HFF-Myc (cell line): ENCODE measurements around the gene PGAP6.

ENCODE experiments used
- DNase-seq: peaks from one replicate; pipeline ENCODE4 v3.0.0-alpha.2; 2011; ENCODE audit warnings: low read depth; ENCODE audit errors: extremely low read depth
- H3K4me3 ChIP-seq: replicated peaks from 2 replicates; pipeline ENCODE4 v1.5.1; 2011; ENCODE audit warnings: low read depth, mild to moderate bottlenecking, control low read depth, low read length
- TF ChIP-seq, protein P1 (sequence below): IDR thresholded peaks from 2 replicates; pipeline ENCODE4 v1.5.1; 2012; ENCODE audit warnings: mild to moderate bottlenecking, low read depth, low read length, control low read depth; ENCODE audit errors: missing control alignments

PGAP6 gene

DNA sequence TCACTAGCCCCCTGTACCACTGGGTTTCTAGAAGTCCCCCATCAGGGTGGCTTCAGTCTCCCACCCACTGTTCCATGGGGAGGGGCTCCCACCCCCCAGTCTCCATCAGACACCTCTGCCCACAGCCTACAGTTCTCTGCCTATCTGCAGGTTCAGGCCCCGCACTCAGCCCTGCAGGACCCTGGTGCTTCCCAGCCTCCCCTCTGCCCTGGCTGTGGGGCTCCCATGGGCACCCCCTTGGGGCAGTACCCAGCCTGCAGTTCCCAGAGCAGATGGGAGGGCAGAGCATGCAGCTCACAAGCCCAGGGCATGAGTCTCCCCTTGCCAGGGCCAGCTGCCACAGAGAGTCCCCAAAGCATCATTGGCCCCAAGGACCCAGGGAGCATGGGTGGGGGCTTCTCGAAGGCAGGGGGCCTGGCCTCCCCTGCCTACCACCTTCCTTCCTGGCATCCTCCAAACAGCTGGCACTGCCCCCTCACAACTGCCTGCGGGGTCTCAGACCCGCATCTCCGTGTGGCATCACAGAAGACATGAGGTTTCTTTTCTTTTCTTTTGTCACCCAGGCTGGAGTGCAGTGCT is 8.7 kb downstream of the PGAP6 start:
- no peak for DNase-seq
- H3K4me3 ChIP-seq, result no peak overlapping the region
- TF ChIP-seq, protein P1, sequence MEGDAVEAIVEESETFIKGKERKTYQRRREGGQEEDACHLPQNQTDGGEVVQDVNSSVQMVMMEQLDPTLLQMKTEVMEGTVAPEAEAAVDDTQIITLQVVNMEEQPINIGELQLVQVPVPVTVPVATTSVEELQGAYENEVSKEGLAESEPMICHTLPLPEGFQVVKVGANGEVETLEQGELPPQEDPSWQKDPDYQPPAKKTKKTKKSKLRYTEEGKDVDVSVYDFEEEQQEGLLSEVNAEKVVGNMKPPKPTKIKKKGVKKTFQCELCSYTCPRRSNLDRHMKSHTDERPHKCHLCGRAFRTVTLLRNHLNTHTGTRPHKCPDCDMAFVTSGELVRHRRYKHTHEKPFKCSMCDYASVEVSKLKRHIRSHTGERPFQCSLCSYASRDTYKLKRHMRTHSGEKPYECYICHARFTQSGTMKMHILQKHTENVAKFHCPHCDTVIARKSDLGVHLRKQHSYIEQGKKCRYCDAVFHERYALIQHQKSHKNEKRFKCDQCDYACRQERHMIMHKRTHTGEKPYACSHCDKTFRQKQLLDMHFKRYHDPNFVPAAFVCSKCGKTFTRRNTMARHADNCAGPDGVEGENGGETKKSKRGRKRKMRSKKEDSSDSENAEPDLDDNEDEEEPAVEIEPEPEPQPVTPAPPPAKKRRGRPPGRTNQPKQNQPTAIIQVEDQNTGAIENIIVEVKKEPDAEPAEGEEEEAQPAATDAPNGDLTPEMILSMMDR, result no peak

DNA sequence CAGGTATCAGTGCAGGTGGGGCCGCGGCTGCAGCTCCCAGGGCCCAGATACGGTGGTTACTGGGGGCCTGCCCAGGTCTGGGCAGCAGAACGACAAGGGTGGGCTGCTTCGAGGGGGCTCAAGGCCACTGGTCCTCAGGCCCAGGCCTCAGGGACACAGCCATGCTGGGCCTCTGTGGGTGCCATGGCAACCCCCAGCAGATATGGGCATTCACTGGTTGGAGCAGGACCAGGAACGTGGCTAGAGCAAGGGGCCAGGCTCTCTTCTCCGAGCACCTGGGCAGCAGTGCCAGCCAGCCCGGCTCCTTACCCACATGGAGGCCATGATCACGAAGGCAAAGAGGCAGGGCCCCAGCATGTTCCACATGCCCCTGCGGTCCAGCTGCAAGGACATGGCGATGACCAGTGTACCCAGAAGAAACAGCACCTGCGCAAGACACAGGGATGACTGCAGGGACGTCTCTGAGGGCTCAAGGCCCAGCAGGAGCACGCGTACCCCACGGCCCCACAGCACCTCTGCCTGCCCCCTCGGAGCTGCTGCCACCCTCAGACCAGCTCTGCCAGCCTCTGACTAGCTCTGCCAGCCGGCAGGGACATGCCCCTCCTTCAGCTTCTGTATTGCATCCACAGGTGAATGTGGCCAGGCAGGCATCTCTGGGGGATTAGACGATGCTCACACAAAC is 9.3 kb downstream of the PGAP6 start:
- TF ChIP-seq, protein P1, result no peak

DNA sequence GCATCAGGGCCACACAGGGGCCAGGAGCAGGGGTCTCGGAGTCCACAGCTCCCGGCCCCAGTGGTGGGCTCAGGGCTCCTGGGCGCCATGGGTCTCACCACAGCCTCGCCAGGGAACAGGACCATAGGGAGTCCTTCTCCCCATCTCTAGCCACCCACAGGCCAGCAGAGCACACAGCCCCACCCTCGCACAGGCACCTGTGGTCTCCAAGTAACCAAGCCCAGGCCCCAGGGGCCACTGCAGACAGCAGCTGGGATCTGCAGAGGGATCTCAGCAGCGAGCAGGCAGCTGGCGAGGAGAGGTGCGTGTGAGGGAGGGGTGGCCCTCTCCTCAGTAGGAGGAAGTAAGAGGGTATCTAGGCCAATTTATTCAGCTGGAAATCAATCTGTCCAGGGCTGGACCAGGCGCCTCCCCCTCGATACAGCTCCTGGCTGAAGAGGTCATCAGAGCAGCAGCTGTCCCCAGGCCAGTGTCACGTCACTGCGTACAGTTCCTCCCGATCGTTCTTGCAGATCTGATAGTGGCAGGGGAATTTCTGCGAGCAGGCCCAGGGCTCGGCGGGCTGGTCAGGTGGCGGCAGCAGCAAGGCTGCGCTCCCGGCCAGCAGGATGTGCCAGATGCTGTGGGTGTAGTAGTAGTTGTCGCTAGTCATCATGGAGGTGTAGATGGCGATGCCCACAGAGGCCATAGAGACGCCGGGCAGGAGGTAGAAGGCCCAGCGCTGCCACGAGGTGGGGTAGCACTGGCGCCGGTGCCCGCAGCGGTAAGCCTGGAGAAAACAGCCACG is 10.1 kb downstream of the PGAP6 start:
- no peak for DNase-seq
- TF ChIP-seq, protein P1, result no peak
- no peak overlapping the region for H3K4me3 ChIP-seq

More for the DNA sequence above, 9.3 kb downstream of the PGAP6 start:
- no peak for DNase-seq
- no peak overlapping the region for H3K4me3 ChIP-seq

DNA sequence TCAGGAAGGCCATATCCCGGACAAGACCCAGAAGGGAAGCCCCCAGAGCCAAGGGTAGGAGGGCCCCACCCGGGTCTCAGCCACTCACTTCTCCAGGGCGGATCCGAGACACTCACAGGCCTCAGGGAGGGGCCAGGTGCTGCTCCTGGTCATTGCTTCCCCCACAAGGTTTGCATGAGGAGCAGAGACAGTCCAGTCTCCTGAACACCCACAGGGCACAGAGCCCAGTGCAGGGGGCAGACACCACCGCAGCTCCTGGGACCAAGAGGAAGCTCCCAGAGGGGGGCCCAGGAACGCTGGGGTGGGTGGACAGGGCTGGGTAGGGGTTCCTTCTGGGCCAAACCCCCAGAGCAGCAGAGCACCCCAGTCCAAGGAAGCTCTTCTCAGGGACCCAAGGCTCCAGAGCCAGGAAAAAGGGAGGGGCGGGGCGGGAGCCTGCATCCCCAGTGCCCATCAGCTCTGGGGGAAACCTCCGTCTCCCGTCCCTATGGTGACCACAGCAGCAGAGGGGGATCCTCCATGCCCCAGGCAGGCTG is 10.7 kb downstream of the PGAP6 start:
- DNase-seq, result no peak
- TF ChIP-seq, protein P1, result no peak
- peak overlapping the region; percentile 16 for H3K4me3 ChIP-seq

DNA sequence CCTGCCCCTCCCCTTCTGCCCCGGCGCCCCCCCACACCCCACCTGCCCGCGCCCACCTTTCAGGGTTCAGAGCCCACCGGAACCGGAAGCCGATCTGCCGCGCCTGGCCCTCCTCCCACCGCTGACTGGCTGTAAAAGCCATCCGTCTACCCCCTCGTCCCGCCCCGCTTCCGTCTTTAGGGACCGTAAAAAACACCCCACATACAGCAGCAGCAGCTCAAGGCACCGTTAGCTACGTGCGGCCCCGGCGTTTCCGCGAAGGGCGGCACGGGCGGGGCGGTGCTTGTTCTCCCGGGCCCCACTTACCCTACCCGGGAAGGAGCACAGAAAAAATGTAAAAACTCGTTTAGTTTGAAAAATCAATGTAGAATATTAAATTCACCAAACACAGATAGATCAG is 11.3 kb downstream of the PGAP6 start, which contains the start of gene MRPL28:
TSS of gene MRPL28 (minus strand) at position 96 of the 400 bp plus-strand sequence. CDS start 320 bp downstream, outside the sequence.
- peak within 1 kb of the TSS; percentile 47 for H3K4me3 ChIP-seq
- peak; percentile 72 for DNase-seq
- TF ChIP-seq, protein P1, result no peak

DNA sequence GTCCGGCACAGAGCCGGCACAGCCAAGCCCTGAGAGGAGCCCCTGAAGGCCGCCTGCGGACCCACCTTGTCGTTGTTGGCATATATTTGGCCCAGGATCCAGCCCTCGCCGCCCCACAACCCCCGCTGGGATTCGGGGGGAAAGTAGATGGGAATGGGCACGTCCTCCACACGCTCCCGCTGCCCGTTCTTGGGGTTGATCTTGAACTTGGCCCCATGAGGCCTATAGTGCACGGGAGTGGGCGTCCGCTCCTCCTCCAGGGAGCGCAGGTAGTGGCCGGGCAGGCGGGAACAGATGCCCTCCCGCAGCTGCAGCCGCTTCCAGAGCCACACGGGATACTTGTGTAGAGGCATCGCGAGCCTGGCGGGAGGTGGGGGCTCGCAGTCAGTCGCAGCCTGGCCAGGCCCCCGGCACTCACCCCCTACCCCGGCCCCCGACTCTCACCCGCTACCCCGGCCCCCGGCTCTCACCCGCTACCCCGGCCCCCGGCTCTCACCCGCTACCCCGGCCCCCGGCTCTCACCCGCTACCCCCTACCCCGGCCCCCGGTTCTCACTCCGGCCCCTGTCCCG is 11.8 kb downstream of the PGAP6 start:
- TF ChIP-seq, protein P1, result no peak
- DNase-seq, result no peak
- H3K4me3 ChIP-seq, result peak overlapping the region; percentile 47
